HepG2 (cell line): ENCODE results near the gene WDR18. TPM values are rescaled to one million over a fixed set of nuclear protein-coding genes. Genes with fewer than 3 reads are reported as not detected.

Experiments
- ATAC-seq: fragments of 200-7000 bp; cut with Tn5 transposase; 3 replicates; pipeline ENCODE4 v1.9.1; 2020; ENCODE audit warnings: mild to moderate bottlenecking, moderate library complexity
- BruUV-seq: library from RNA; stranded (reverse); fragments of 400-500 nt; replicated peaks from 2 replicates; lab custom pipeline; 2021; lab: Mats Ljungman, UMichigan
- CTCF ChIA-PET: fragments of 300-600 bp; formaldehyde crosslinking; extraction: SDS; loops from one replicate; lab custom pipeline; 2021; ENCODE audit warnings: low total read pairs, inconsistent platforms, low intra/inter-chr PET ratio; lab: Yijun Ruan, JAX
- POLR2A ChIA-PET: fragments of 350-600 bp; sonication (Branson Sonifier 250); formaldehyde crosslinking; loops from one replicate; lab custom pipeline; 2020; ENCODE audit warnings: antibody characterized with exemption, inconsistent platforms; lab: Yijun Ruan, JAX
- DNase-seq: peaks from one replicate; pipeline ENCODE4 v3.0.0-alpha.2; 2015; ENCODE audit warnings: low spot score
- FAIRE-seq: peaks from 3 replicates; lab custom pipeline; 2011; peaks lifted over from hg19 to GRCh38; lab: Jason Lieb, UNC
- H2AFZ ChIP-seq: one replicate; pipeline ENCODE4 v1.6.1; 2011; ENCODE audit warnings: low read length, inconsistent platforms
- H3K27ac ChIP-seq: fragments of 300-600 bp; 3 replicates; pipeline ENCODE4 v1.8.0; 2011; ENCODE audit warnings: mixed run types, mild to moderate bottlenecking, mixed read lengths, low read length, inconsistent platforms; ENCODE audit not compliant: insufficient read depth; ENCODE audit errors: extremely low read length
- H3K27me3 ChIP-seq, 2 experiments: fragments of 200-600 bp in 1 of 2; 2 replicates in 1 of 2; 3 replicates in 1 of 2; pipeline versions ENCODE4 v1.6.0 to v1.8.0; 2011; ENCODE audit warnings: low read length in 2 of 2, mild to moderate bottlenecking in 2 of 2, moderate library complexity in 2 of 2, inconsistent platforms in 1 of 2; ENCODE audit not compliant: insufficient read depth in 2 of 2, control insufficient read depth in 1 of 2
- H3K36me3 ChIP-seq, 2 experiments: fragments of 200-600 bp in 1 of 2; replicated peaks in 1 of 2; 2 replicates in 1 of 2; 3 replicates in 1 of 2; pipeline versions ENCODE4 v1.5.1 to v1.8.0; 2011; ENCODE audit warnings: low read length in 2 of 2, inconsistent platforms in 1 of 2; ENCODE audit not compliant: insufficient read depth in 2 of 2, control insufficient read depth in 1 of 2
- H3K4me1 ChIP-seq: 2 replicates; pipeline ENCODE4 v1.5.1; 2012; ENCODE audit warnings: low read length, inconsistent platforms; ENCODE audit not compliant: insufficient read depth
- H3K4me2 ChIP-seq: 2 replicates; pipeline ENCODE4 v1.6.0; 2011; ENCODE audit warnings: low read depth, low read length, inconsistent platforms
- H3K4me3 ChIP-seq, 3 experiments: fragments of 200-600 bp in 1 of 3; sonication (generic), shearing (Covaris generic) in 1 of 3; replicated peaks in 1 of 3; 2 replicates each; pipeline ENCODE4 v1.5.1; 2011 to 2016; ENCODE audit warnings: low read length in 3 of 3, inconsistent platforms in 2 of 3, low read depth in 2 of 3, mild to moderate bottlenecking in 2 of 3, control low read depth in 1 of 3, mixed read lengths in 1 of 3; ENCODE audit not compliant: insufficient read depth in 1 of 3
- H3K79me2 ChIP-seq: one replicate; pipeline ENCODE4 v1.6.1; 2011; ENCODE audit warnings: low read length, inconsistent platforms; ENCODE audit not compliant: insufficient read depth
- H3K9ac ChIP-seq: 2 replicates; pipeline ENCODE4 v1.6.0; 2011; ENCODE audit warnings: mild to moderate bottlenecking, low read depth, low read length, inconsistent platforms; ENCODE audit not compliant: insufficient read depth
- H3K9me3 ChIP-seq: 2 replicates; pipeline ENCODE4 v1.5.1; 2012; ENCODE audit warnings: mild to moderate bottlenecking, low read length
- H4K20me1 ChIP-seq: 2 replicates; pipeline ENCODE4 v1.6.0; 2011; ENCODE audit warnings: inconsistent platforms, mild to moderate bottlenecking, low read length, moderate library complexity; ENCODE audit not compliant: insufficient read depth
- AGO1 ChIP-seq: fragments of 200-400 bp; formaldehyde crosslinking; IDR thresholded peaks from 2 replicates; pipeline ENCODE4 v1.6.1; 2017; ENCODE audit warnings: mild to moderate bottlenecking, low read depth, low read length, moderate library complexity; ENCODE audit not compliant: poor library complexity, severe bottlenecking
- AGO2 ChIP-seq: fragments of 200-400 bp; formaldehyde crosslinking; optimal IDR thresholded peaks from 2 replicates; pipeline ENCODE3; 2017; ENCODE audit warnings: mild to moderate bottlenecking, low read depth, low read length, moderate library complexity
- ARHGAP35 ChIP-seq: sonication (generic); formaldehyde crosslinking; IDR thresholded peaks from 2 replicates; pipeline ENCODE4 v1.9.0; 2022; ENCODE audit warnings: mild to moderate bottlenecking, inconsistent platforms, moderate library complexity, missing genetic modification reagents, borderline replicate concordance
- CENPX ChIP-seq: sonication (generic); formaldehyde crosslinking; IDR thresholded peaks from 2 replicates; pipeline ENCODE4 v1.9.0; 2021; ENCODE audit warnings: mild to moderate bottlenecking, missing genetic modification reagents, moderate library complexity
- GABPA ChIP-seq, 2 experiments: IDR thresholded peaks; 2 replicates each; pipeline ENCODE4 v1.6.1; 2011 to 2016; ENCODE audit warnings: low read depth in 2 of 2, low read length in 1 of 2, missing biosample characterization in 1 of 2, missing genetic modification characterization in 1 of 2
- GTF3A ChIP-seq: sonication (generic); formaldehyde crosslinking; conservative IDR thresholded peaks from 2 replicates; pipeline ENCODE4 v1.4.0; 2020; ENCODE audit warnings: mild to moderate bottlenecking, missing genetic modification reagents
- HMG20B ChIP-seq: conservative IDR thresholded peaks from 2 replicates; pipeline ENCODE4 v1.6.1; 2016; ENCODE audit warnings: missing genetic modification reagents, missing compliant biosample characterization
- HNRNPL ChIP-seq: fragments of 200-400 bp; formaldehyde crosslinking; IDR thresholded peaks from 2 replicates; pipeline ENCODE4 v1.6.1; 2017; ENCODE audit warnings: mild to moderate bottlenecking, low read depth, low read length
- HOXA3 ChIP-seq: sonication (generic); formaldehyde crosslinking; IDR thresholded peaks from 2 replicates; pipeline ENCODE4 v1.5.0; 2020; ENCODE audit warnings: missing genetic modification reagents
- JARID2 ChIP-seq: sonication (generic); formaldehyde crosslinking; IDR thresholded peaks from 2 replicates; pipeline ENCODE4 v1.8.1; 2023; ENCODE audit warnings: missing genetic modification reagents, inconsistent platforms; ENCODE audit not compliant: insufficient replicate concordance
- KDM1A ChIP-seq: IDR thresholded peaks from 2 replicates; pipeline ENCODE4 v1.6.1; 2016; ENCODE audit warnings: missing compliant biosample characterization
- KDM2A ChIP-seq: sonication (generic); formaldehyde crosslinking; IDR thresholded peaks from 2 replicates; pipeline ENCODE4 v1.4.0; 2020; ENCODE audit warnings: low read depth, missing genetic modification reagents, borderline replicate concordance
- ZBTB2 ChIP-seq: sonication (generic); formaldehyde crosslinking; IDR thresholded peaks from 2 replicates; pipeline ENCODE4 v1.8.0; 2022; ENCODE audit warnings: low read depth, missing genetic modification reagents
- ZNF749 ChIP-seq: sonication (generic); formaldehyde crosslinking; IDR thresholded peaks from 2 replicates; pipeline ENCODE4 v1.8.0; 2022; ENCODE audit warnings: mild to moderate bottlenecking, missing genetic modification reagents, moderate library complexity, borderline replicate concordance
- WGBS: methylation state at CpG from one replicate; pipeline ENCODE4 v1.1.6; 2017; ENCODE audit warnings: low lambda C conversion rate; 5-methylcytosine and 5-hydroxymethylcytosine counted together
- in situ Hi-C: cut with HindIII; loops from 2 replicates; pipeline ENCODE4 v1.10.0; 2017; ENCODE audit warnings: low pct_unique_long_range_greater_than_20kb; ENCODE audit not compliant: extremely low pct_ligation_motif_present
- intact Hi-C: fragments of 100-400 bp; cut with micrococcal nuclease; formaldehyde crosslinking; loops from one replicate; pipeline ENCODE4 v1.10.0; 2022; ENCODE audit not compliant: unreplicated experiment
- polyA plus RNA-seq, 8 experiments: library from polyadenylated mRNA; depleted of rRNA in 3 of 8; stranded (reverse) in 7 of 8; unstranded in 1 of 8; fragments of >200 nt; fragmentation: Illumina TruSeq in 4 of 8; extraction: Trizol in 4 of 8; gene quantifications; 2 replicates each; pipeline versions ENCODE4 v1.2.1 to v1.2.3, GENCODE V29; 2011 to 2016; ENCODE audit warnings: low read depth in 4 of 8, missing spikeins in 1 of 8, mixed read lengths in 1 of 8; ENCODE audit not compliant: insufficient read depth in 1 of 8
- total RNA-seq, 5 experiments: library from RNA; depleted of rRNA; stranded (reverse); fragments of >200 nt; fragmentation: Illumina TruSeq; extraction: Trizol; gene quantifications; 2 replicates each; pipeline ENCODE4 v1.2.3, GENCODE V29; 2016; ENCODE audit warnings: low read depth in 1 of 5
- TF ChIP-seq, protein P1 (sequence below): sonication (generic); formaldehyde crosslinking; IDR thresholded peaks from 2 replicates; pipeline ENCODE4 v1.4.0; 2020; ENCODE audit warnings: missing genetic modification reagents

The WDR18 gene
- total and polyA plus RNA-seq, 2 of the 13 experiments (the other 11 are each of a cell fraction or from before 2014, with no cell fraction given): 36.4 to 47.6 TPM

GRCh38 chr19:1004803-1005664, 20.9 kb downstream of the WDR18 start:
- ChIA-PET CTCF (no interaction called here), POLR2A (no interaction called here)
- DNase-seq (no peak), ATAC-seq (no peak)
- H3K79me2 ChIP-seq: no peaks in the 10 kb centered on the region
- no peak overlapping the region for H3K27ac ChIP-seq
- peaks cover 22% of the 10 kb centered on the region for H3K4me1 ChIP-seq
- no peak overlapping the region for H2AFZ ChIP-seq
- H3K9me3 ChIP-seq: no peaks in the 10 kb centered on the region
- H3K4me3 ChIP-seq: no peak overlapping the region
- no peak overlapping the region for H3K4me2 ChIP-seq
- 73% methylated on average over 42 of the region's 70 CpGs for WGBS
- H4K20me1 ChIP-seq: no peaks in the 10 kb centered on the region
- no peak for TF ChIP-seq HMG20B
- TF ChIP-seq KDM1A (CRISPR knock-in tag): no peak
- TF ChIP-seq KDM2A (CRISPR knock-in tag): peak; percentile 29; the same call in 1 of the 2 replicates
- TF ChIP-seq HNRNPL: peak; percentile 78; the same call in 1 of the 2 replicates
- no peak for TF ChIP-seq ARHGAP35
- TF ChIP-seq HOXA3 (CRISPR knock-in tag): peak; percentile 33; the same call in 1 of the 2 replicates
- no peak for TF ChIP-seq CENPX (CRISPR knock-in tag)
- no peak for TF ChIP-seq ZNF749 (CRISPR knock-in tag)
- TF ChIP-seq AGO2: peak; percentile 67
- TF ChIP-seq AGO1: peak; percentile 62
- TF ChIP-seq, protein P1, sequence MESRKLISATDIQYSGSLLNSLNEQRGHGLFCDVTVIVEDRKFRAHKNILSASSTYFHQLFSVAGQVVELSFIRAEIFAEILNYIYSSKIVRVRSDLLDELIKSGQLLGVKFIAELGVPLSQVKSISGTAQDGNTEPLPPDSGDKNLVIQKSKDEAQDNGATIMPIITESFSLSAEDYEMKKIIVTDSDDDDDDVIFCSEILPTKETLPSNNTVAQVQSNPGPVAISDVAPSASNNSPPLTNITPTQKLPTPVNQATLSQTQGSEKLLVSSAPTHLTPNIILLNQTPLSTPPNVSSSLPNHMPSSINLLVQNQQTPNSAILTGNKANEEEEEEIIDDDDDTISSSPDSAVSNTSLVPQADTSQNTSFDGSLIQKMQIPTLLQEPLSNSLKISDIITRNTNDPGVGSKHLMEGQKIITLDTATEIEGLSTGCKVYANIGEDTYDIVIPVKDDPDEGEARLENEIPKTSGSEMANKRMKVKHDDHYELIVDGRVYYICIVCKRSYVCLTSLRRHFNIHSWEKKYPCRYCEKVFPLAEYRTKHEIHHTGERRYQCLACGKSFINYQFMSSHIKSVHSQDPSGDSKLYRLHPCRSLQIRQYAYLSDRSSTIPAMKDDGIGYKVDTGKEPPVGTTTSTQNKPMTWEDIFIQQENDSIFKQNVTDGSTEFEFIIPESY: peak; percentile 70; the same call in 1 of the 2 replicates
- no peak for TF ChIP-seq ZBTB2 (CRISPR knock-in tag)
- no peak for TF ChIP-seq JARID2 (CRISPR knock-in tag)
- TF ChIP-seq GABPA (IDR thresholded peaks at IDR 0.05; ENCODE audit: low read depth, low read length): no peak
- no peak for TF ChIP-seq GABPA (CRISPR knock-in tag; IDR thresholded peaks at IDR 0.05; ENCODE audit: low read depth)
- no peak for TF ChIP-seq GTF3A (CRISPR knock-in tag)
- TF ChIP-seq, all 625 proteins: peak for 6
- in situ Hi-C loops: no loop called here
- Histone ChIP-seq H3K27me3 (peaks cover 15 to 36% of the 10 kb centered on the region in 2 experiments), H3K9ac (no peak overlapping the region), H3K36me3 (no peaks in the 10 kb centered on the region; a peak in 1 of 5 replicates)
- intact Hi-C loops: no loop called here
- BruUV-seq: no TSS peak
- no peak for FAIRE-seq
